Panc1 (cell line): ENCODE data around the gene IGFL3. TPM values are rescaled to one million over a fixed set of nuclear protein-coding genes. Genes with fewer than 3 reads are reported as not detected.

Source experiments
- ATAC-seq: fragments of 200-7000 bp; cut with Tn5 transposase; 2 replicates; pipeline ENCODE4 v1.9.1; 2020; ENCODE audit warnings: mild to moderate bottlenecking, moderate library complexity
- BruUV-seq: library from RNA; stranded (reverse); fragments of 400-500 nt; replicated peaks from 2 replicates; lab custom pipeline; 2021; lab: Mats Ljungman, UMichigan
- CTCF ChIA-PET: fragments of 300-600 bp; sonication (Branson Sonifier 250); formaldehyde crosslinking; loops from one replicate; lab custom pipeline; 2022; ENCODE audit warnings: antibody characterized with exemption; lab: Charles Lee
- POLR2A ChIA-PET: fragments of 300-600 bp; sonication (Branson Sonifier 250); formaldehyde crosslinking; loops from one replicate; lab custom pipeline; 2022; ENCODE audit warnings: antibody characterized with exemption; lab: Charles Lee
- DNase-seq: peaks from one replicate; pipeline ENCODE4 v3.0.0-alpha.2; 2010; ENCODE audit warnings: low read depth, low spot score
- H3K27ac ChIP-seq: 2 replicates; pipeline ENCODE4 v1.5.1; 2011; ENCODE audit warnings: mild to moderate bottlenecking, low read length, inconsistent platforms
- H3K27me3 ChIP-seq: fragments of 200-500 bp; sonication (Bioruptor generic); 2 replicates; pipeline ENCODE4 v1.6.0; 2014; ENCODE audit warnings: low read length, inconsistent platforms; ENCODE audit not compliant: control insufficient read depth, insufficient read depth
- H3K36me3 ChIP-seq: fragments of 200-500 bp; sonication (Bioruptor generic); 2 replicates; pipeline ENCODE4 v1.5.1; 2014; ENCODE audit warnings: inconsistent platforms, mild to moderate bottlenecking, low read length, moderate library complexity; ENCODE audit not compliant: control insufficient read depth, insufficient read depth
- H3K4me1 ChIP-seq: 2 replicates; pipeline ENCODE4 v1.5.1; 2011; ENCODE audit warnings: inconsistent platforms, mild to moderate bottlenecking, low read length, moderate library complexity; ENCODE audit not compliant: control insufficient read depth, insufficient read depth
- H3K4me3 ChIP-seq, 2 experiments: 2 replicates each; pipeline ENCODE4 v1.5.1; 2011 to 2012; ENCODE audit warnings: low read depth in 2 of 2, low read length in 2 of 2, mild to moderate bottlenecking in 2 of 2, inconsistent platforms in 1 of 2, moderate library complexity in 1 of 2
- H3K9me3 ChIP-seq: fragments of 200-500 bp; sonication (Bioruptor generic); 2 replicates; pipeline ENCODE4 v1.5.1; 2014; ENCODE audit warnings: low read depth, mild to moderate bottlenecking, inconsistent platforms, low read length, moderate library complexity; ENCODE audit not compliant: control insufficient read depth, insufficient read depth
- CTCF ChIP-seq: fragments of 450-650 bp; IDR thresholded peaks from 2 replicates; pipeline ENCODE4 v1.5.1; 2017; ENCODE audit warnings: mild to moderate bottlenecking
- POLR2AphosphoS5 ChIP-seq: IDR thresholded peaks from 2 replicates; pipeline ENCODE4 v1.6.1; 2012; ENCODE audit warnings: mild to moderate bottlenecking, low read depth, low read length, moderate library complexity
- REST ChIP-seq, 2 experiments: IDR thresholded peaks; 2 replicates each; pipeline ENCODE4 v1.6.1; 2011 to 2012; ENCODE audit warnings: low read depth in 2 of 2, control low read depth in 1 of 2, low read length in 1 of 2, mild to moderate bottlenecking in 1 of 2, moderate library complexity in 1 of 2; ENCODE audit not compliant: insufficient read depth in 1 of 2
- SIN3A ChIP-seq: IDR thresholded peaks from 2 replicates; pipeline ENCODE4 v1.6.1; 2012; ENCODE audit warnings: low read depth, mild to moderate bottlenecking, low read length, moderate library complexity, borderline replicate concordance; ENCODE audit not compliant: insufficient read depth
- TCF7L2 ChIP-seq: IDR thresholded peaks from 2 replicates; pipeline ENCODE4 v1.6.1; 2011; ENCODE audit warnings: mild to moderate bottlenecking, low read depth, low read length, inconsistent platforms
- in situ Hi-C: cut with HindIII; loops from 2 replicates; pipeline ENCODE4 v1.10.0; 2016; ENCODE audit warnings: low sequenced_read_pairs, low pct_unique_long_range_greater_than_20kb
- intact Hi-C: fragments of 100-400 bp; cut with micrococcal nuclease; formaldehyde crosslinking; loops from one replicate; pipeline ENCODE4 v1.10.0; 2022; ENCODE audit not compliant: unreplicated experiment
- total RNA-seq: library from RNA; stranded (reverse); gene quantifications from one replicate; pipeline ENCODE4 v1.2.1, GENCODE V29; 2021; ENCODE audit not compliant: unreplicated experiment

IGFL3 gene
- total RNA-seq, 1 experiment from 2014 or later: not detected

GRCh38 chr19:46090444-46090843, 34.0 kb downstream of the IGFL3 start:
- in situ Hi-C loops (no loop called here), intact Hi-C loops (no loop called here)
- no peak for TF ChIP-seq TCF7L2
- no peak for TF ChIP-seq SIN3A
- no peak for TF ChIP-seq REST (IDR thresholded peaks at IDR 0.05; ENCODE audit: insufficient read depth in 1 of 2, low read depth in 2 of 2, low read length in 1 of 2)
- TF ChIP-seq CTCF: no peak
- no peak for TF ChIP-seq POLR2AphosphoS5
- H3K36me3 ChIP-seq: no peaks in the 10 kb centered on the region
- no peak overlapping the region for H3K4me3 ChIP-seq
- H3K9me3 ChIP-seq: no peaks in the 10 kb centered on the region; the same call in 1 of the 2 replicates
- H3K27ac ChIP-seq: no peak overlapping the region
- no TSS peak for BruUV-seq
- CTCF ChIA-PET: no interaction called here
- no peaks in the 10 kb centered on the region for H3K4me1 ChIP-seq
- DNase-seq (no peak), ATAC-seq (no peak)
- POLR2A ChIA-PET: no interaction called here
- 0 out of 2 replicates have a peak, but pooled peaks cover 4% of the 10 kb centered on the region for H3K27me3 ChIP-seq

GRCh38 chr19:46089432-46089831, 35.1 kb downstream of the IGFL3 start:
- ChIA-PET POLR2A (no interaction called here), CTCF (no interaction called here)
- DNase-seq: no peak
- intact Hi-C loops (no loop called here), in situ Hi-C loops (no loop called here)
- TF ChIP-seq SIN3A: no peak
- TF ChIP-seq CTCF: no peak
- no peak for TF ChIP-seq TCF7L2
- no peak for TF ChIP-seq REST (IDR thresholded peaks at IDR 0.05; ENCODE audit: insufficient read depth in 1 of 2, low read depth in 2 of 2, low read length in 1 of 2)
- no peak for TF ChIP-seq POLR2AphosphoS5
- H3K27me3 ChIP-seq: 0 out of 2 replicates have a peak, but pooled peaks cover 4% of the 10 kb centered on the region
- no peaks in the 10 kb centered on the region for H3K36me3 ChIP-seq
- no peak overlapping the region for H3K4me3 ChIP-seq
- no peaks in the 10 kb centered on the region; the same call in 1 of the 2 replicates for H3K9me3 ChIP-seq
- H3K4me1 ChIP-seq: no peaks in the 10 kb centered on the region
- no TSS peak for BruUV-seq
- no peak overlapping the region for H3K27ac ChIP-seq
- no peak for ATAC-seq
